H1 (cell line): ENCODE measurements around the gene C15orf39. TPM values are rescaled to one million over a fixed set of nuclear protein-coding genes. Genes with fewer than 3 reads are reported as not detected.

Experiments used
- BCL11A ChIP-seq, 2 experiments: IDR thresholded peaks; one replicate each; pipeline ENCODE4 v1.6.1; 2011; ENCODE audit warnings: low read depth in 2 of 2, low read length in 2 of 2, mild to moderate bottlenecking in 2 of 2
- BRCA1 ChIP-seq: IDR thresholded peaks from 2 replicates; pipeline ENCODE4 v1.6.1; 2012; ENCODE audit warnings: low read depth, low read length, improper control_type of control experiment
- CREB1 ChIP-seq: IDR thresholded peaks from 2 replicates; pipeline ENCODE4 v1.6.1; 2012; ENCODE audit warnings: inconsistent platforms
- CTBP2 ChIP-seq: IDR thresholded peaks from 2 replicates; pipeline ENCODE4 v1.7.0; 2011; ENCODE audit warnings: borderline replicate concordance, mild to moderate bottlenecking, moderate library complexity, mixed read lengths, low read length; ENCODE audit not compliant: insufficient read depth, insufficient read length
- FOSL1 ChIP-seq: IDR thresholded peaks from 2 replicates; pipeline ENCODE4 v1.6.1; 2011; ENCODE audit warnings: mild to moderate bottlenecking, low read depth, low read length, moderate library complexity; ENCODE audit not compliant: insufficient read depth
- GTF2F1 ChIP-seq: IDR thresholded peaks from 2 replicates; pipeline ENCODE4 v1.6.1; 2012; ENCODE audit warnings: low read depth, low read length, improper control_type of control experiment, borderline replicate concordance
- HDAC2 ChIP-seq, 2 experiments: fragments of 300-600 bp in 1 of 2; sonication (generic) in 1 of 2; IDR thresholded peaks; 2 replicates each; pipeline ENCODE4 v1.6.1; 2011 to 2012; ENCODE audit warnings: low read depth in 2 of 2, low read length in 2 of 2, mild to moderate bottlenecking in 2 of 2, moderate library complexity in 2 of 2, borderline replicate concordance in 1 of 2, inconsistent platforms in 1 of 2
- JUND ChIP-seq: IDR thresholded peaks from 2 replicates; pipeline ENCODE4 v1.6.1; 2011; ENCODE audit warnings: mild to moderate bottlenecking, improper control_type of control experiment, low read length
- KDM4A ChIP-seq: IDR thresholded peaks from one replicate; pipeline ENCODE4 v1.7.1; 2012; ENCODE audit warnings: low read depth, mild to moderate bottlenecking, moderate library complexity, low read length, inconsistent platforms; ENCODE audit not compliant: severe bottlenecking
- MAFK ChIP-seq: IDR thresholded peaks from 2 replicates; pipeline ENCODE4 v1.6.1; 2012; ENCODE audit warnings: low read depth, mild to moderate bottlenecking, improper control_type of control experiment, low read length
- MAX ChIP-seq: IDR thresholded peaks from 2 replicates; pipeline ENCODE4 v1.6.1; 2012; ENCODE audit warnings: inconsistent platforms
- NANOG ChIP-seq: IDR thresholded peaks from 2 replicates; pipeline ENCODE4 v1.6.1; 2011; ENCODE audit warnings: low read length, low read depth, mild to moderate bottlenecking, inconsistent platforms; ENCODE audit not compliant: insufficient read depth, poor library complexity, severe bottlenecking
- NRF1 ChIP-seq: IDR thresholded peaks from 2 replicates; pipeline ENCODE4 v1.6.1; 2011; ENCODE audit warnings: mild to moderate bottlenecking, low read depth, low read length, improper control_type of control experiment
- RBBP5 ChIP-seq: IDR thresholded peaks from 2 replicates; pipeline ENCODE4 v1.7.1; 2012; ENCODE audit warnings: low read depth, mild to moderate bottlenecking, inconsistent platforms, low read length, moderate library complexity, borderline replicate concordance
- RNF2 ChIP-seq: fragments of 200-900, 300-1000 bp; sonication (generic); IDR thresholded peaks from 2 replicates; pipeline ENCODE4 v1.7.1; 2016; ENCODE audit warnings: borderline replicate concordance, low read depth, mild to moderate bottlenecking, antibody characterized with exemption, low read length; ENCODE audit not compliant: poor library complexity, severe bottlenecking; ENCODE audit errors: missing control alignments
- SAP30 ChIP-seq: fragments of 300-600 bp; sonication (generic); IDR thresholded peaks from 2 replicates; pipeline ENCODE4 v1.7.1; 2012; ENCODE audit warnings: low read length, moderate library complexity, mild to moderate bottlenecking, inconsistent platforms; ENCODE audit not compliant: insufficient read depth, insufficient replicate concordance
- SP1 ChIP-seq: IDR thresholded peaks from 2 replicates; pipeline ENCODE4 v1.6.1; 2011; ENCODE audit warnings: low read depth, low read length
- TAF7 ChIP-seq: optimal IDR thresholded peaks from 2 replicates; pipeline ENCODE3; 2011; ENCODE audit warnings: low read depth, mild to moderate bottlenecking, inconsistent platforms, low read length, moderate library complexity, borderline replicate concordance
- TBP ChIP-seq: IDR thresholded peaks from 2 replicates; pipeline ENCODE4 v1.6.1; 2011; ENCODE audit warnings: low read depth, low read length, improper control_type of control experiment
- YY1 ChIP-seq: IDR thresholded peaks from 2 replicates; pipeline ENCODE4 v1.6.1; 2011; ENCODE audit warnings: low read depth, mild to moderate bottlenecking, low read length
- polyA plus RNA-seq, 7 experiments: library from polyadenylated mRNA; depleted of rRNA in 3 of 7; stranded (reverse) in 5 of 7; unstranded in 2 of 7; fragments of >200 nt in 5 of 7; fragments of 200-250 nt in 2 of 7; gene quantifications; 1 replicate in 5 of 7; 2 replicates in 1 of 7; 4 replicates in 1 of 7; pipeline versions ENCODE4 v1.2.1 to v1.2.3, GENCODE V29; 2011 to 2013; ENCODE audit warnings: missing spikeins in 2 of 7, mixed read lengths in 2 of 7
- total RNA-seq: library from RNA; stranded (reverse); fragmentation: NEBNext Ultra II Directional; extraction: Animal tissue kit (Norgen Biotek cat#: 25700); gene quantifications from 2 replicates; pipeline ENCODE4 v1.2.1, GENCODE V29; 2021
- TF ChIP-seq, protein P1 (sequence below): IDR thresholded peaks from 2 replicates; pipeline ENCODE4 v1.6.1; 2011; ENCODE audit warnings: low read length, improper control_type of control experiment
- TF ChIP-seq, protein P2 (sequence below): IDR thresholded peaks from 2 replicates; pipeline ENCODE4 v1.6.1; 2012; ENCODE audit warnings: inconsistent platforms

The C15orf39 gene
- total and polyA plus RNA-seq, 2 of the 8 experiments (the other 6 are each of a cell fraction or from before 2014, with no cell fraction given) = 13.8 to 38.5 TPM

DNA sequence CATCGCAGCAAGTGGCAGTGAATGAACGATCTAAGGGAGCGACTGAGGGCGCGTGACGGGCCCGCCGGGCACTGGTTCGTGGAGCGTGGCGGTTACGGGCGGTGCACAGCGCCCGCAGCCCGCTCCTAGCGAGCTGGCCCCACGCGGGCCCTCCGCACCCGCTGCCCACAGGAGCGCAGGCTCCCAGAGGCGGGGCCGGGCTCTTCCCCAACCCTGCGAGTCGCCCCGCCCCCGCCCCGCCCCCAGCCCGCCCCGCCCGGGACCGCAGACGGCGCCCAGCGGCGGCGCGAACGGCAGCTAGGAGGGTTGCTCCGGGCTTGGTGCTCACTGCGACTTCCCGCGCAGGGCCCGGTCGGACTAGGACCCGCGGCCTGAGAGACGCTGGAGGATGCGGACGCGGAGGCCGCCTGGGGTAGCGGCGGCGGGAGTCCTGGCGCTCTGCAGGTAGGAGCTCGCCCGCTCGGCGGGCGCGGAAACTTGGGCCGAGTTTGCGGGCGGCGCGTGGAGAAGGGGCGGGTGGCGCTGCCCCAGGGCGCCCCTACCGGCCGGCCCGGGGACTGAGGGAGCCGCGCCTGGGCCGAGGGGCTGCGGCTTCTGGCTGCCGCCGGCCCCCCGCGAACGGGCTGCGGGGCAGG, at the start of gene C15orf39 (continued):
- no peak for TF ChIP-seq SAP30
- TF ChIP-seq, protein P1, sequence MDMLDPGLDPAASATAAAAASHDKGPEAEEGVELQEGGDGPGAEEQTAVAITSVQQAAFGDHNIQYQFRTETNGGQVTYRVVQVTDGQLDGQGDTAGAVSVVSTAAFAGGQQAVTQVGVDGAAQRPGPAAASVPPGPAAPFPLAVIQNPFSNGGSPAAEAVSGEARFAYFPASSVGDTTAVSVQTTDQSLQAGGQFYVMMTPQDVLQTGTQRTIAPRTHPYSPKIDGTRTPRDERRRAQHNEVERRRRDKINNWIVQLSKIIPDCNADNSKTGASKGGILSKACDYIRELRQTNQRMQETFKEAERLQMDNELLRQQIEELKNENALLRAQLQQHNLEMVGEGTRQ = no peak
- no peak for TF ChIP-seq NANOG
- no peak for TF ChIP-seq TAF7
- TF ChIP-seq NRF1 = no peak
- no peak for TF ChIP-seq CREB1
- no peak; the same call in 1 of the 2 replicates for TF ChIP-seq RBBP5
- no peak for TF ChIP-seq BRCA1
- TF ChIP-seq YY1 = peak; percentile 29; the same call in 1 of the 2 replicates
- TF ChIP-seq HDAC2 (IDR thresholded peaks at IDR 0.05; ENCODE audit: borderline replicate concordance in 1 of 2, low read depth in 2 of 2, low read length in 2 of 2) = peak in 1 of 2 experiments; percentile 64; a peak in 1 of 4 replicates
- TF ChIP-seq MAX = 0 out of 2 replicates have a peak, but pooled peaks have one; percentile 59
- no peak for TF ChIP-seq GTF2F1
- TF ChIP-seq CTBP2 = no peak
- no peak for TF ChIP-seq BCL11A (IDR thresholded peaks at IDR 0.05; ENCODE audit: low read depth in 2 of 2, low read length in 2 of 2)
- TF ChIP-seq KDM4A = peak; percentile 70
- TF ChIP-seq RNF2 = no peak
- TF ChIP-seq FOSL1 = no peak
- no peak for TF ChIP-seq TBP
- TF ChIP-seq JUND = no peak
- TF ChIP-seq, protein P2, sequence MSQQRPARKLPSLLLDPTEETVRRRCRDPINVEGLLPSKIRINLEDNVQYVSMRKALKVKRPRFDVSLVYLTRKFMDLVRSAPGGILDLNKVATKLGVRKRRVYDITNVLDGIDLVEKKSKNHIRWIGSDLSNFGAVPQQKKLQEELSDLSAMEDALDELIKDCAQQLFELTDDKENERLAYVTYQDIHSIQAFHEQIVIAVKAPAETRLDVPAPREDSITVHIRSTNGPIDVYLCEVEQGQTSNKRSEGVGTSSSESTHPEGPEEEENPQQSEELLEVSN = no peak
- TF ChIP-seq SP1 = no peak
- no peak for TF ChIP-seq MAFK
